SK-N-SH treated with all-trans-retinoic acid at 6 μM for 48 hours (cell line): ENCODE results near the gene KCNG2.

Source experiments
- ATAC-seq: fragments of 200-7000 bp; cut with Tn5 transposase; 3 replicates; pipeline ENCODE4 v1.9.1; 2020; ENCODE audit warnings: mild to moderate bottlenecking, moderate library complexity
- ARNTL ChIP-seq: fragments of 450-650 bp; formaldehyde crosslinking; IDR thresholded peaks from 2 replicates; pipeline ENCODE4 v1.5.0; 2020; ENCODE audit warnings: low read depth, mild to moderate bottlenecking, moderate library complexity, borderline replicate concordance
- BACH2 ChIP-seq: fragments of 250-450 bp; sonication (Bioruptor Pico); IDR thresholded peaks from 2 replicates; pipeline ENCODE4 v1.9.0; 2021; ENCODE audit warnings: mild to moderate bottlenecking, borderline replicate concordance
- ESRRG ChIP-seq: fragments of 250-450 bp; sonication (Bioruptor Pico); IDR thresholded peaks from 2 replicates; pipeline ENCODE4 v1.6.1; 2021; ENCODE audit warnings: mild to moderate bottlenecking
- GLIS3 ChIP-seq: fragments of 250-450 bp; sonication (Bioruptor Pico); IDR thresholded peaks from 2 replicates; pipeline ENCODE4 v1.5.0; 2020; ENCODE audit warnings: mild to moderate bottlenecking, moderate library complexity
- OSR1 ChIP-seq: fragments of 250-450 bp; sonication (Bioruptor Pico); IDR thresholded peaks from 2 replicates; pipeline ENCODE4 v1.8.0; 2022; ENCODE audit warnings: moderate library complexity, mild to moderate bottlenecking, inconsistent platforms
- PPARA ChIP-seq: fragments of 250-450 bp; sonication (Bioruptor Pico); IDR thresholded peaks from 2 replicates; pipeline ENCODE4 v1.5.0; 2020; ENCODE audit warnings: mild to moderate bottlenecking, borderline replicate concordance
- RARB ChIP-seq: fragments of 250-450 bp; sonication (Bioruptor Pico); IDR thresholded peaks from 2 replicates; pipeline ENCODE4 v1.8.0; 2021; ENCODE audit warnings: mild to moderate bottlenecking, moderate library complexity
- SNAI2 ChIP-seq: fragments of 250-450 bp; sonication (Bioruptor Pico); IDR thresholded peaks from 2 replicates; pipeline ENCODE4 v1.5.0; 2020; ENCODE audit warnings: mild to moderate bottlenecking, moderate library complexity
- ZC3H10 ChIP-seq: fragments of 250-450 bp; sonication (Bioruptor Pico); IDR thresholded peaks from 2 replicates; pipeline ENCODE4 v1.5.1; 2021; ENCODE audit warnings: mild to moderate bottlenecking, moderate library complexity
- ZFP30 ChIP-seq: fragments of 450-650 bp; formaldehyde crosslinking; IDR thresholded peaks from 2 replicates; pipeline ENCODE4 v1.5.0; 2022; ENCODE audit warnings: mild to moderate bottlenecking, moderate library complexity
- ZNF565 ChIP-seq: fragments of 450-650 bp; formaldehyde crosslinking; conservative IDR thresholded peaks from 2 replicates; pipeline ENCODE4 v1.5.0; 2020; ENCODE audit warnings: low read depth, mild to moderate bottlenecking, moderate library complexity
- ZNF70 ChIP-seq: fragments of 450-650 bp; formaldehyde crosslinking; IDR thresholded peaks from 2 replicates; pipeline ENCODE4 v1.5.0; 2020; ENCODE audit warnings: mild to moderate bottlenecking, moderate library complexity
- TF ChIP-seq, protein P1 (sequence below): fragments of 250-450 bp; sonication (Bioruptor Pico); IDR thresholded peaks from 2 replicates; pipeline ENCODE4 v1.8.0; 2021; ENCODE audit warnings: low read depth, mild to moderate bottlenecking, moderate library complexity, borderline replicate concordance
- TF ChIP-seq, protein P2 (sequence below): fragments of 250-450 bp; sonication (Bioruptor Pico); IDR thresholded peaks from 2 replicates; pipeline ENCODE4 v1.5.0; 2020; ENCODE audit warnings: mild to moderate bottlenecking, moderate library complexity
- TF ChIP-seq, protein P3 (sequence below): fragments of 250-450 bp; sonication (Bioruptor Pico); IDR thresholded peaks from 2 replicates; pipeline ENCODE4 v1.5.1; 2020; ENCODE audit warnings: low read depth, mild to moderate bottlenecking, moderate library complexity
- TF ChIP-seq, protein P4 (sequence below): fragments of 250-450 bp; sonication (Bioruptor Pico); IDR thresholded peaks from 2 replicates; pipeline ENCODE4 v1.5.1; 2021; ENCODE audit warnings: mild to moderate bottlenecking, moderate library complexity
- TF ChIP-seq, protein P5 (sequence below): fragments of 250-450 bp; sonication (Bioruptor Pico); IDR thresholded peaks from 2 replicates; pipeline ENCODE4 v1.8.0; 2020; ENCODE audit warnings: mild to moderate bottlenecking, moderate library complexity, borderline replicate concordance

Gene KCNG2

DNA sequence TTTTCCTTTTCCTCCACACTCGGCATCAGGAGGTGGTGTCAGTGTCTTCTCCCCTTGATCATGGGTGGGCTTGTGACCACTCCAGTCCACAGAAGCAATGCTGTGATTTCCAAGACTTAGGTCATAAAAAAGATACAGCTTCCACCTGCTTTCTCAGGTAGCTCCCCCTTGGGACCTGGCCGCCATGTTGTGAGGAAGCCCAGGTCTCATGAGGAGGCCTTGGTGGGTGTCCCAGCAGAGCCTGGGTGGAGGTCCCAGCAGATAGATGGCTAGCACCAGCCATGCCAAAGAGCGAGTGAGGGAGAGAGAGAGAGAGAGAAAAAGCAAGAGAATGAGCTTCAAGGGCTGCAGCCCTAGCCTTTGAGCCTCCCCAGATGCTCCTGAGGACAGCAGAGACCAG, 137.8 kb downstream of the KCNG2 start:
- TF ChIP-seq ARNTL (CRISPR knock-in tag) (no peak), OSR1 (CRISPR knock-in tag) (no peak), SNAI2 (CRISPR knock-in tag) (no peak), PPARA (no peak), ZNF565 (no peak), BACH2 (no peak), ZC3H10 (CRISPR knock-in tag) (no peak)
- TF ChIP-seq, protein P1, sequence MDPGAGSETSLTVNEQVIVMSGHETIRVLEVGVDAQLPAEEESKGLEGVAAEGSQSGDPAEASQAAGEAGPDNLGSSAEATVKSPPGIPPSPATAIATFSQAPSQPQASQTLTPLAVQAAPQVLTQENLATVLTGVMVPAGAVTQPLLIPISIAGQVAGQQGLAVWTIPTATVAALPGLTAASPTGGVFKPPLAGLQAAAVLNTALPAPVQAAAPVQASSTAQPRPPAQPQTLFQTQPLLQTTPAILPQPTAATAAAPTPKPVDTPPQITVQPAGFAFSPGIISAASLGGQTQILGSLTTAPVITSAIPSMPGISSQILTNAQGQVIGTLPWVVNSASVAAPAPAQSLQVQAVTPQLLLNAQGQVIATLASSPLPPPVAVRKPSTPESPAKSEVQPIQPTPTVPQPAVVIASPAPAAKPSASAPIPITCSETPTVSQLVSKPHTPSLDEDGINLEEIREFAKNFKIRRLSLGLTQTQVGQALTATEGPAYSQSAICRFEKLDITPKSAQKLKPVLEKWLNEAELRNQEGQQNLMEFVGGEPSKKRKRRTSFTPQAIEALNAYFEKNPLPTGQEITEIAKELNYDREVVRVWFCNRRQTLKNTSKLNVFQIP = no peak
- TF ChIP-seq, protein P2, sequence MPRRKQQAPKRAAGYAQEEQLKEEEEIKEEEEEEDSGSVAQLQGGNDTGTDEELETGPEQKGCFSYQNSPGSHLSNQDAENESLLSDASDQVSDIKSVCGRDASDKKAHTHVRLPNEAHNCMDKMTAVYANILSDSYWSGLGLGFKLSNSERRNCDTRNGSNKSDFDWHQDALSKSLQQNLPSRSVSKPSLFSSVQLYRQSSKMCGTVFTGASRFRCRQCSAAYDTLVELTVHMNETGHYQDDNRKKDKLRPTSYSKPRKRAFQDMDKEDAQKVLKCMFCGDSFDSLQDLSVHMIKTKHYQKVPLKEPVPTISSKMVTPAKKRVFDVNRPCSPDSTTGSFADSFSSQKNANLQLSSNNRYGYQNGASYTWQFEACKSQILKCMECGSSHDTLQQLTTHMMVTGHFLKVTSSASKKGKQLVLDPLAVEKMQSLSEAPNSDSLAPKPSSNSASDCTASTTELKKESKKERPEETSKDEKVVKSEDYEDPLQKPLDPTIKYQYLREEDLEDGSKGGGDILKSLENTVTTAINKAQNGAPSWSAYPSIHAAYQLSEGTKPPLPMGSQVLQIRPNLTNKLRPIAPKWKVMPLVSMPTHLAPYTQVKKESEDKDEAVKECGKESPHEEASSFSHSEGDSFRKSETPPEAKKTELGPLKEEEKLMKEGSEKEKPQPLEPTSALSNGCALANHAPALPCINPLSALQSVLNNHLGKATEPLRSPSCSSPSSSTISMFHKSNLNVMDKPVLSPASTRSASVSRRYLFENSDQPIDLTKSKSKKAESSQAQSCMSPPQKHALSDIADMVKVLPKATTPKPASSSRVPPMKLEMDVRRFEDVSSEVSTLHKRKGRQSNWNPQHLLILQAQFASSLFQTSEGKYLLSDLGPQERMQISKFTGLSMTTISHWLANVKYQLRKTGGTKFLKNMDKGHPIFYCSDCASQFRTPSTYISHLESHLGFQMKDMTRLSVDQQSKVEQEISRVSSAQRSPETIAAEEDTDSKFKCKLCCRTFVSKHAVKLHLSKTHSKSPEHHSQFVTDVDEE (CRISPR knock-in tag) = no peak
- TF ChIP-seq, protein P3, sequence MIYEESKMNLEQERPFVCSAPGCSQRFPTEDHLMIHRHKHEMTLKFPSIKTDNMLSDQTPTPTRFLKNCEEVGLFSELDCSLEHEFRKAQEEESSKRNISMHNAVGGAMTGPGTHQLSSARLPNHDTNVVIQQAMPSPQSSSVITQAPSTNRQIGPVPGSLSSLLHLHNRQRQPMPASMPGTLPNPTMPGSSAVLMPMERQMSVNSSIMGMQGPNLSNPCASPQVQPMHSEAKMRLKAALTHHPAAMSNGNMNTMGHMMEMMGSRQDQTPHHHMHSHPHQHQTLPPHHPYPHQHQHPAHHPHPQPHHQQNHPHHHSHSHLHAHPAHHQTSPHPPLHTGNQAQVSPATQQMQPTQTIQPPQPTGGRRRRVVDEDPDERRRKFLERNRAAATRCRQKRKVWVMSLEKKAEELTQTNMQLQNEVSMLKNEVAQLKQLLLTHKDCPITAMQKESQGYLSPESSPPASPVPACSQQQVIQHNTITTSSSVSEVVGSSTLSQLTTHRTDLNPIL (CRISPR knock-in tag) = no peak
- TF ChIP-seq, protein P4, sequence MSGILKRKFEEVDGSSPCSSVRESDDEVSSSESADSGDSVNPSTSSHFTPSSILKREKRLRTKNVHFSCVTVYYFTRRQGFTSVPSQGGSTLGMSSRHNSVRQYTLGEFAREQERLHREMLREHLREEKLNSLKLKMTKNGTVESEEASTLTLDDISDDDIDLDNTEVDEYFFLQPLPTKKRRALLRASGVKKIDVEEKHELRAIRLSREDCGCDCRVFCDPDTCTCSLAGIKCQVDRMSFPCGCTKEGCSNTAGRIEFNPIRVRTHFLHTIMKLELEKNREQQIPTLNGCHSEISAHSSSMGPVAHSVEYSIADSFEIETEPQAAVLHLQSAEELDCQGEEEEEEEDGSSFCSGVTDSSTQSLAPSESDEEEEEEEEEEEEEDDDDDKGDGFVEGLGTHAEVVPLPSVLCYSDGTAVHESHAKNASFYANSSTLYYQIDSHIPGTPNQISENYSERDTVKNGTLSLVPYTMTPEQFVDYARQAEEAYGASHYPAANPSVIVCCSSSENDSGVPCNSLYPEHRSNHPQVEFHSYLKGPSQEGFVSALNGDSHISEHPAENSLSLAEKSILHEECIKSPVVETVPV (CRISPR knock-in tag) = no peak
- TF ChIP-seq, all 23 proteins: peak for 0
- ATAC-seq = no peak

DNA sequence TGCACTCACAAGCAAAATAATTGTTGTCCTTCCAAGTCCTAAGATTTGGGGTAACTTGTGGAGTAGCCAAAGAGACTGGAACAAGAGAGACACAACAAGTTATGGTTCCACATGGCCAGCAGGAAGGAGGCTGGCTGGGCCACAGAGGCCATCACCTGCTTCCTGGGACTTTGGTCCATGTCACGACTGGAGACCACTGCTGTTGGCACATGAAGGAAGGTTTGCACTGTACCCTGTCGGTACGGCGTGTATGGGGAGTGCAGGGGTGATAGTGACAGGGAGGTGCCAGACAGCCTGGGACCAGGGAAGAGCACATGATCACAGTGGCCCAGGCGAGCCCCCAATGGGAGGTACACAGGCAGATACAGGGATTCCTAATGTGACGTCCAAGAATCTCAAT, 138.2 kb downstream of the KCNG2 start:
- TF ChIP-seq, protein P2 (CRISPR knock-in tag) = no peak
- TF ChIP-seq, protein P5, sequence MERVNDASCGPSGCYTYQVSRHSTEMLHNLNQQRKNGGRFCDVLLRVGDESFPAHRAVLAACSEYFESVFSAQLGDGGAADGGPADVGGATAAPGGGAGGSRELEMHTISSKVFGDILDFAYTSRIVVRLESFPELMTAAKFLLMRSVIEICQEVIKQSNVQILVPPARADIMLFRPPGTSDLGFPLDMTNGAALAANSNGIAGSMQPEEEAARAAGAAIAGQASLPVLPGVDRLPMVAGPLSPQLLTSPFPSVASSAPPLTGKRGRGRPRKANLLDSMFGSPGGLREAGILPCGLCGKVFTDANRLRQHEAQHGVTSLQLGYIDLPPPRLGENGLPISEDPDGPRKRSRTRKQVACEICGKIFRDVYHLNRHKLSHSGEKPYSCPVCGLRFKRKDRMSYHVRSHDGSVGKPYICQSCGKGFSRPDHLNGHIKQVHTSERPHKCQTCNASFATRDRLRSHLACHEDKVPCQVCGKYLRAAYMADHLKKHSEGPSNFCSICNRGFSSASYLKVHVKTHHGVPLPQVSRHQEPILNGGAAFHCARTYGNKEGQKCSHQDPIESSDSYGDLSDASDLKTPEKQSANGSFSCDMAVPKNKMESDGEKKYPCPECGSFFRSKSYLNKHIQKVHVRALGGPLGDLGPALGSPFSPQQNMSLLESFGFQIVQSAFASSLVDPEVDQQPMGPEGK (CRISPR knock-in tag) = no peak
- TF ChIP-seq ZNF565 = no peak
- TF ChIP-seq GLIS3 (CRISPR knock-in tag) = no peak
- ATAC-seq = no peak

DNA sequence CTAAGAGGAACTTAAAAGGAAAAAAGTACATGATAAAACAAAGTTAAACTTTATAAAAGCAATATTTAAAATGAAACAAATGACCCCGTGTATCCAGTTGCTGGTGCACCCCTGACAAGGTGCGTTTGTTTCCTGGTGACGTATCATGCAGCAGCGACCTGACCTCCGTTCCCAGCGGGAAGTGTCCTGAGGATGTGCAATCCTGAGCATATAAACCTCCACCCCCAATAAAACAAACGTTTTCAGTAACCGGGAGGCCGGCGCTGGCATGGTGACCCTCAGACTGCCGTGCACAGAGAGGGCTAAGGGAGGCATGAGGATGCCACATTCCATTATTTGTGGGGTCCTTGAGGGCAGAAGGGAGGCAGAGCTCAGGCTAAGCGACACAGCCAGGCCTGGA, 138.9 kb downstream of the KCNG2 start:
- ATAC-seq = no peak
- no peak for TF ChIP-seq ZFP30 (CRISPR knock-in tag)
- no peak for TF ChIP-seq ZNF70 (CRISPR knock-in tag)
- TF ChIP-seq ZC3H10 (CRISPR knock-in tag) = no peak
- no peak for TF ChIP-seq ESRRG
- TF ChIP-seq PPARA = no peak
- TF ChIP-seq ZNF565 = no peak
- no peak for TF ChIP-seq BACH2
- TF ChIP-seq, protein P1 = no peak
- TF ChIP-seq, protein P3 (CRISPR knock-in tag) = no peak
- TF ChIP-seq GLIS3 (CRISPR knock-in tag) = no peak
- TF ChIP-seq, protein P4 (CRISPR knock-in tag) = no peak
- TF ChIP-seq SNAI2 (CRISPR knock-in tag) = no peak
- TF ChIP-seq RARB (CRISPR knock-in tag) = no peak
- TF ChIP-seq ARNTL (CRISPR knock-in tag) = no peak
